K562 (cell line): ENCODE measurements around the gene CCNI. TPM values are rescaled to one million over a fixed set of nuclear protein-coding genes. Genes with fewer than 3 reads are reported as not detected.

Source experiments
- ATAC-seq: fragments of 200-7000 bp; cut with Tn5 transposase; 3 replicates; pipeline ENCODE4 v1.9.1; 2020; ENCODE audit warnings: moderate library complexity
- BruUV-seq: library from RNA; stranded (reverse); fragments of 400-500 nt; replicated peaks from 2 replicates; lab custom pipeline; 2021; lab: Mats Ljungman, UMichigan
- CTCF ChIA-PET: fragments of 300-600 bp; formaldehyde crosslinking; extraction: SDS; loops from one replicate; lab custom pipeline; 2021; ENCODE audit warnings: low intra/inter-chr PET ratio; lab: Yijun Ruan, JAX
- POLR2A ChIA-PET: fragments of 300-600, 350-650 bp; sonication (Branson Sonifier 250); formaldehyde crosslinking; extraction: SDS; loops from one replicate; lab custom pipeline; 2021; ENCODE audit warnings: antibody characterized with exemption, inconsistent platforms; lab: Yijun Ruan, JAX
- DNase-seq, 4 experiments: peaks; one replicate each; pipeline versions ENCODE4 v3.0.0 to v3.0.0-alpha.2; 2011 to 2018; ENCODE audit warnings: low spot score in 3 of 4, mixed read lengths in 3 of 4; ENCODE audit errors: extremely low read depth in 1 of 4
- FAIRE-seq: peaks from 2 replicates; lab custom pipeline; 2011; peaks lifted over from hg19 to GRCh38; lab: Jason Lieb, UNC
- H2AFZ ChIP-seq: 2 replicates; pipeline ENCODE4 v1.6.0; 2011; ENCODE audit warnings: low read depth, low read length, control low read depth, inconsistent platforms
- H3K27ac ChIP-seq: fragments of 200-600 bp; 3 replicates; pipeline ENCODE4 v1.8.0; 2011; ENCODE audit warnings: low read depth, mild to moderate bottlenecking, control low read depth, inconsistent platforms, low read length, moderate library complexity, mixed read lengths; ENCODE audit errors: extremely low read depth
- H3K27me3 ChIP-seq, 2 experiments: fragments of 300-600 bp in 1 of 2; 2 replicates in 1 of 2; 3 replicates in 1 of 2; pipeline versions ENCODE4 v1.6.0 to v1.8.0; 2011; ENCODE audit warnings: inconsistent platforms in 2 of 2, low read length in 2 of 2, mild to moderate bottlenecking in 1 of 2, mixed read lengths in 1 of 2, moderate library complexity in 1 of 2; ENCODE audit not compliant: control insufficient read depth in 2 of 2, insufficient read depth in 2 of 2
- H3K36me3 ChIP-seq: fragments of 300-600 bp; 3 replicates; pipeline ENCODE4 v1.8.0; 2011; ENCODE audit warnings: mild to moderate bottlenecking, low read length, inconsistent platforms; ENCODE audit not compliant: control insufficient read depth, insufficient read depth
- H3K4me1 ChIP-seq, 2 experiments: fragments of 200-600 bp in 1 of 2; replicated peaks in 1 of 2; 2 replicates in 1 of 2; 3 replicates in 1 of 2; pipeline versions ENCODE4 v1.5.1 to v1.8.0; 2011; ENCODE audit warnings: inconsistent platforms in 2 of 2, low read length in 2 of 2, mild to moderate bottlenecking in 1 of 2, mixed read lengths in 1 of 2, moderate library complexity in 1 of 2; ENCODE audit not compliant: control insufficient read depth in 2 of 2, insufficient read depth in 2 of 2
- H3K4me2 ChIP-seq: 2 replicates; pipeline ENCODE4 v1.6.1; 2011; ENCODE audit warnings: low read length, control low read depth, inconsistent platforms, mixed read lengths; ENCODE audit not compliant: insufficient read depth
- H3K4me3 ChIP-seq: fragments of 200-600 bp; sonication (generic), shearing (Covaris generic); 2 replicates; pipeline ENCODE4 v1.5.1; 2016; ENCODE audit warnings: control low read depth, inconsistent platforms
- H3K79me2 ChIP-seq: fragments of 200-600 bp; 3 replicates; pipeline ENCODE4 v1.8.0; 2011; ENCODE audit warnings: low read length, inconsistent platforms; ENCODE audit not compliant: control insufficient read depth, insufficient read depth
- H3K9ac ChIP-seq, 2 experiments: 2 replicates each; pipeline versions ENCODE4 v1.6.0 to v1.6.1; 2011; ENCODE audit warnings: low read depth in 2 of 2, low read length in 2 of 2, control low read depth in 1 of 2, inconsistent platforms in 1 of 2, mild to moderate bottlenecking in 1 of 2, mixed read lengths in 1 of 2; ENCODE audit not compliant: insufficient read depth in 1 of 2
- H3K9me1 ChIP-seq: one replicate; pipeline ENCODE4 v1.6.0; 2011; ENCODE audit warnings: inconsistent platforms, mild to moderate bottlenecking, low read length, moderate library complexity; ENCODE audit not compliant: control insufficient read depth, insufficient read depth
- H3K9me3 ChIP-seq: replicated peaks from 2 replicates; pipeline ENCODE4 v1.5.1; 2011; ENCODE audit warnings: low read depth, low read length, inconsistent platforms; ENCODE audit not compliant: control insufficient read depth, insufficient read depth
- H4K20me1 ChIP-seq: replicated peaks from 2 replicates; pipeline ENCODE4 v1.6.1; 2011; ENCODE audit warnings: low read length, inconsistent platforms, mixed read lengths; ENCODE audit not compliant: control insufficient read depth, insufficient read depth
- CCNT2 ChIP-seq: IDR thresholded peaks from 2 replicates; pipeline ENCODE4 v1.6.1; 2011; ENCODE audit warnings: borderline replicate concordance, low read depth, mild to moderate bottlenecking, moderate library complexity, mixed read lengths, low read length; ENCODE audit not compliant: insufficient read length; ENCODE audit errors: extremely low read depth
- CEBPB ChIP-seq: fragments of 450-650 bp; IDR thresholded peaks from 2 replicates; pipeline ENCODE4 v1.6.1; 2016; ENCODE audit warnings: missing genetic modification characterization, missing compliant biosample characterization
- CEBPG ChIP-seq, 3 experiments: fragments of 200-800 bp in 1 of 3; sonication (Bioruptor generic) in 1 of 3; sonication (generic) in 1 of 3; formaldehyde crosslinking in 1 of 3; IDR thresholded peaks in 2 of 3; conservative IDR thresholded peaks in 1 of 3; 2 replicates each; pipeline versions ENCODE4 v1.6.1 to v1.8.0; 2016 to 2022; ENCODE audit warnings: missing compliant biosample characterization in 2 of 3, missing genetic modification characterization in 2 of 3, mild to moderate bottlenecking in 1 of 3, missing genetic modification reagents in 1 of 3
- HSF4 ChIP-seq: fragments of 250-450 bp; sonication (Bioruptor Pico); IDR thresholded peaks from 2 replicates; pipeline ENCODE4 v2.1.2; 2022; ENCODE audit warnings: mild to moderate bottlenecking, moderate library complexity, borderline replicate concordance
- MAFG ChIP-seq: fragments of 450-650 bp; conservative IDR thresholded peaks from 2 replicates; pipeline ENCODE4 v1.6.1; 2016; ENCODE audit warnings: missing genetic modification characterization, missing compliant biosample characterization
- POLR2AphosphoS2 ChIP-seq: IDR thresholded peaks from 2 replicates; pipeline ENCODE4 v1.6.1; 2012; ENCODE audit warnings: low read length, improper control_type of control experiment
- ZBTB8A ChIP-seq: fragments of 450-650 bp; IDR thresholded peaks from 2 replicates; pipeline ENCODE4 v1.6.1; 2018; ENCODE audit warnings: mild to moderate bottlenecking, moderate library complexity; ENCODE audit not compliant: partially characterized antibody
- WGBS: fragments of 100-300 bp; shearing (Covaris generic); methylation state at CpG from one replicate; pipeline ENCODE4 v1.1.6; 2016; ENCODE audit warnings: low coverage, mixed read lengths; ENCODE audit not compliant: insufficient coverage; ENCODE audit errors: missing lambda C conversion rate; 5-methylcytosine and 5-hydroxymethylcytosine counted together
- in situ Hi-C: fragments of 300-500 bp; cut with MboI; formaldehyde crosslinking; loops from 4 replicates; pipeline ENCODE4 v1.15.0; 2018; ENCODE audit warnings: inconsistent platforms, mixed read lengths
- intact Hi-C: fragments of 100-400 bp; cut with micrococcal nuclease; formaldehyde crosslinking; loops from 2 replicates; pipeline ENCODE4 v1.14.2; 2022
- polyA plus RNA-seq, 8 experiments: library from polyadenylated mRNA; depleted of rRNA in 4 of 8; stranded (reverse) in 5 of 8; unstranded in 3 of 8; fragments of >200 nt; fragmentation: Nextera tagmentation in 2 of 8; fragmentation: Illumina TruSeq in 1 of 8; extraction: Ambion mirVana in 2 of 8; extraction: Trizol in 1 of 8; gene quantifications; 2 replicates each; pipeline versions ENCODE4 v1.2.1 to v1.2.3, GENCODE V29; 2011 to 2014; ENCODE audit warnings: inconsistent platforms in 1 of 8, missing spikeins in 1 of 8
- total RNA-seq, 7 experiments: library from RNA; depleted of rRNA in 6 of 7; stranded (reverse); fragments of >200 nt in 6 of 7; fragmentation: Illumina TruSeq in 2 of 7; extraction: Trizol in 2 of 7; gene quantifications; 2 replicates each; pipeline versions ENCODE4 v1.2.1 to v1.2.3, GENCODE V29; 2011 to 2021; ENCODE audit warnings: low replicate concordance in 1 of 7
- TF ChIP-seq, protein P1 (sequence below): sonication (generic); formaldehyde crosslinking; IDR thresholded peaks from 2 replicates; pipeline ENCODE4 v1.8.0; 2022; ENCODE audit warnings: mild to moderate bottlenecking, missing genetic modification reagents, borderline replicate concordance
- TF ChIP-seq, protein P2 (sequence below), 2 experiments: fragments of 450-650 bp in 1 of 2; IDR thresholded peaks; 2 replicates each; pipeline ENCODE4 v1.6.1; 2011 to 2017; ENCODE audit warnings: low read depth in 2 of 2, antibody characterized with exemption in 1 of 2, borderline replicate concordance in 1 of 2, low read length in 1 of 2, mild to moderate bottlenecking in 1 of 2, mixed read lengths in 1 of 2; ENCODE audit not compliant: control insufficient read depth in 1 of 2

The CCNI gene
- total and polyA plus RNA-seq, 9 of the 15 experiments (the other 6 are each of a cell fraction or from before 2014, with no cell fraction given): 43.3 to 159 (median 98.5) TPM

DNA sequence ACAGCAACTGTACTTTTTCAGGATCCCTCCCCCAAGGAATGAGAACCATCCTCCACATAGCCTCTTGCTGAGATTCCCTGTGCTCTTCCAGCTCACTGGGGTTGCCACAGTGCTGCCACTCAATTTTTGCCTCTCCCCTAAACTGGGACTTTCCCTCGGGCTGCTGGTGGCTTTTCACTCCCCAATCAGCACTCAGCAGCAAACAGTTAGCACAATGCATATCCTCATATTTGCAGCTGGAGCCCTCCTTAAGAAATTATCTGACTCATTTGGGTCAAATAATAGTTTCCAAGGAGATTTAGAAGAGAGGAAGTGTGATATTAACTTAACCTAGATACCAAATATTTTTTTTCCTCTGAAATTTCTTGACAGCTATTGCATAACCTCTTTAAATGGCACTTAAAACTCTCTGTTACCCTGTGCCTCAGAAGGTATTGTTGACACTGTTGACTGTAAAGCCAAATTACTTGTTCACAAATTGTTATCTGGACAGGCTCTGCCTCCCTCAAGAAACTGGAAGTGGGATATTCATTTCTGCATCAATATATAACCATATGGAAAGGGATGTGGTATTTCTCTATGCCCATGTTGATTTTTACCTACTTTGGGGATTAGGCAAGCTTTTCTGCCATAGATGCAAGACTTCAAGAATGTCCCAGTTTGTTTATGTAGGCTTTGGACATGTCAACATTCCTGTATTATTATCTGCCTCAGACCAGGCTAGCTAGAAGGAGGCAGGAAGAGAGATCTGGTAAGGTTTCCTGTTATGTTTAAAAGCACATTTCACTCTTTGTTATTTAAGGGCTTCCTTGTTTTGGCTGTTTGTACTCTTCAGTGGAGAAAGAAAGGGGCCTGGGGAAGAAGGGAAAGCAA, 68.2 kb downstream of the CCNI start:
- Histone ChIP-seq H4K20me1 (no peaks in the 10 kb centered on the region), H2AFZ (no peak overlapping the region), H3K27me3 (no peaks in the 10 kb centered on the region), H3K4me3 (no peak overlapping the region), H3K27ac (no peak overlapping the region), H3K36me3 (peaks cover 62% of the 10 kb centered on the region; the same call in 2 of the 3 replicates), H3K9me3 (no peaks in the 10 kb centered on the region), H3K9me1 (no peaks in the 10 kb centered on the region), H3K9ac (no peak overlapping the region), H3K4me2 (no peak overlapping the region), H3K4me1 (no peaks in the 10 kb centered on the region), H3K79me2 (no peaks in the 10 kb centered on the region)
- in situ Hi-C loops (no loop called here), intact Hi-C loops (no loop called here)
- no peak for DNase-seq
- no TSS peak for BruUV-seq
- CTCF ChIA-PET: no interaction called here
- TF ChIP-seq MAFG (tag): no peak
- no peak for TF ChIP-seq POLR2AphosphoS2
- TF ChIP-seq ZBTB8A: no peak
- TF ChIP-seq, protein P1, sequence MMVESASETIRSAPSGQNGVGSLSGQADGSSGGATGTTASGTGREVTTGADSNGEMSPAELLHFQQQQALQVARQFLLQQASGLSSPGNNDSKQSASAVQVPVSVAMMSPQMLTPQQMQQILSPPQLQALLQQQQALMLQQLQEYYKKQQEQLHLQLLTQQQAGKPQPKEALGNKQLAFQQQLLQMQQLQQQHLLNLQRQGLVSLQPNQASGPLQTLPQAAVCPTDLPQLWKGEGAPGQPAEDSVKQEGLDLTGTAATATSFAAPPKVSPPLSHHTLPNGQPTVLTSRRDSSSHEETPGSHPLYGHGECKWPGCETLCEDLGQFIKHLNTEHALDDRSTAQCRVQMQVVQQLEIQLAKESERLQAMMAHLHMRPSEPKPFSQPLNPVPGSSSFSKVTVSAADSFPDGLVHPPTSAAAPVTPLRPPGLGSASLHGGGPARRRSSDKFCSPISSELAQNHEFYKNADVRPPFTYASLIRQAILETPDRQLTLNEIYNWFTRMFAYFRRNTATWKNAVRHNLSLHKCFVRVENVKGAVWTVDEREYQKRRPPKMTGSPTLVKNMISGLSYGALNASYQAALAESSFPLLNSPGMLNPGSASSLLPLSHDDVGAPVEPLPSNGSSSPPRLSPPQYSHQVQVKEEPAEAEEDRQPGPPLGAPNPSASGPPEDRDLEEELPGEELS: no peak
- no peak for TF ChIP-seq CEBPG (CRISPR knock-in tag; IDR thresholded peaks at IDR 0.05)
- peak; percentile 44 to 53 for TF ChIP-seq CEBPG (tag; conservative IDR thresholded peaks at IDR 0.05 in 1 of 2, IDR thresholded peaks at IDR 0.05 in 1 of 2)
- TF ChIP-seq, protein P2, sequence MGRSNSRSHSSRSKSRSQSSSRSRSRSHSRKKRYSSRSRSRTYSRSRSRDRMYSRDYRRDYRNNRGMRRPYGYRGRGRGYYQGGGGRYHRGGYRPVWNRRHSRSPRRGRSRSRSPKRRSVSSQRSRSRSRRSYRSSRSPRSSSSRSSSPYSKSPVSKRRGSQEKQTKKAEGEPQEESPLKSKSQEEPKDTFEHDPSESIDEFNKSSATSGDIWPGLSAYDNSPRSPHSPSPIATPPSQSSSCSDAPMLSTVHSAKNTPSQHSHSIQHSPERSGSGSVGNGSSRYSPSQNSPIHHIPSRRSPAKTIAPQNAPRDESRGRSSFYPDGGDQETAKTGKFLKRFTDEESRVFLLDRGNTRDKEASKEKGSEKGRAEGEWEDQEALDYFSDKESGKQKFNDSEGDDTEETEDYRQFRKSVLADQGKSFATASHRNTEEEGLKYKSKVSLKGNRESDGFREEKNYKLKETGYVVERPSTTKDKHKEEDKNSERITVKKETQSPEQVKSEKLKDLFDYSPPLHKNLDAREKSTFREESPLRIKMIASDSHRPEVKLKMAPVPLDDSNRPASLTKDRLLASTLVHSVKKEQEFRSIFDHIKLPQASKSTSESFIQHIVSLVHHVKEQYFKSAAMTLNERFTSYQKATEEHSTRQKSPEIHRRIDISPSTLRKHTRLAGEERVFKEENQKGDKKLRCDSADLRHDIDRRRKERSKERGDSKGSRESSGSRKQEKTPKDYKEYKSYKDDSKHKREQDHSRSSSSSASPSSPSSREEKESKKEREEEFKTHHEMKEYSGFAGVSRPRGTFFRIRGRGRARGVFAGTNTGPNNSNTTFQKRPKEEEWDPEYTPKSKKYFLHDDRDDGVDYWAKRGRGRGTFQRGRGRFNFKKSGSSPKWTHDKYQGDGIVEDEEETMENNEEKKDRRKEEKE (IDR thresholded peaks at IDR 0.05; ENCODE audit: borderline replicate concordance in 1 of 2, control insufficient read depth in 1 of 2, low read depth in 2 of 2, low read length in 1 of 2): no peak
- no peak for TF ChIP-seq CCNT2
- TF ChIP-seq CEBPB (tag): peak; percentile 48
- no peak for TF ChIP-seq HSF4 (CRISPR knock-in tag)
- 75% methylated on average over 1 of the region's 1 CpG for WGBS
- no peak for FAIRE-seq
- no peak for ATAC-seq
- POLR2A ChIA-PET: interaction anchor here (0.8 to 1.0 kb wide), 2 partner anchors 123 to 1782 kb away, joined by 3 read pairs; no protein-coding TSS in a partner anchor
